Esophagus muscularis mucosa (tissue), 3 donors: Measurements from ENCODE around the gene ERBB4.

ENCODE experiments used
- POLR2AphosphoS5 ChIP-seq, 2 donors: sonication (generic); formaldehyde crosslinking; IDR thresholded peaks; one replicate each; pipeline ENCODE4 v1.6.1; 2017; ENCODE audit warnings: antibody characterized with exemption in 2 of 2
- TF ChIP-seq, protein P1 (sequence below), 3 experiments: fragments of 200-600 bp in 2 of 3; fragments of 450-650 bp in 1 of 3; sonication (generic) in 2 of 3; IDR thresholded peaks; one replicate each; pipeline ENCODE4 v1.5.1; 2017 to 2019; ENCODE audit warnings: antibody characterized with exemption in 3 of 3, mild to moderate bottlenecking in 2 of 3, moderate library complexity in 1 of 3

DNA sequence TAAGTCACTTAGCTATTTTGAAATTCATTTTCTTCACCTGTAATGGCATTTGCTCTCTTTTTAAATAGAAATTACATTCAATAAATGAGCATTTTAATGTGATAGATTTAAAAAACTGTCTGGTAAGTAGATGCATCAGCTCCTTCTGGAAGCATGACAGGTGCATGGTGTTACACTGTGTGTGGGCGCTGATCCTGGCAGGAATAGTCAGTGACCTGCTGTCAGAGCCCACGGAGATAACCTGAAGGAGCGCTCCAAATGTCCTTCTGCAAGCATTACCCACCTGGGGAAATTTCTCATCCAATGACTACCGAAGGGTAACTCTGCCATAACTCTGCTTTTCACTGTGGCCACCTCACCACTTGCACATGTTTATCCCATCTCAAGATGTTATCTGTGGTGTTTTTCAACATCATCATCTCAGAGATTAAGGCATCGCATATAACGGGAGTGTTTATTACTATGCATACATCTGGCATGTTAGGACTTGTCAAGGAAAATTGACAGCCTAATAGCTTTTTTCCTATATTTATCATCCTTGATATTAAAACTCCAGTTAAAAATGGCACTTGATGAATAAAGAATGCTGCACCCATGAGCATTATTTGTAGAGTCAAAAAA lies 637.3 kb downstream of the ERBB4 start:
- TF ChIP-seq, protein P1, sequence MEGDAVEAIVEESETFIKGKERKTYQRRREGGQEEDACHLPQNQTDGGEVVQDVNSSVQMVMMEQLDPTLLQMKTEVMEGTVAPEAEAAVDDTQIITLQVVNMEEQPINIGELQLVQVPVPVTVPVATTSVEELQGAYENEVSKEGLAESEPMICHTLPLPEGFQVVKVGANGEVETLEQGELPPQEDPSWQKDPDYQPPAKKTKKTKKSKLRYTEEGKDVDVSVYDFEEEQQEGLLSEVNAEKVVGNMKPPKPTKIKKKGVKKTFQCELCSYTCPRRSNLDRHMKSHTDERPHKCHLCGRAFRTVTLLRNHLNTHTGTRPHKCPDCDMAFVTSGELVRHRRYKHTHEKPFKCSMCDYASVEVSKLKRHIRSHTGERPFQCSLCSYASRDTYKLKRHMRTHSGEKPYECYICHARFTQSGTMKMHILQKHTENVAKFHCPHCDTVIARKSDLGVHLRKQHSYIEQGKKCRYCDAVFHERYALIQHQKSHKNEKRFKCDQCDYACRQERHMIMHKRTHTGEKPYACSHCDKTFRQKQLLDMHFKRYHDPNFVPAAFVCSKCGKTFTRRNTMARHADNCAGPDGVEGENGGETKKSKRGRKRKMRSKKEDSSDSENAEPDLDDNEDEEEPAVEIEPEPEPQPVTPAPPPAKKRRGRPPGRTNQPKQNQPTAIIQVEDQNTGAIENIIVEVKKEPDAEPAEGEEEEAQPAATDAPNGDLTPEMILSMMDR (IDR thresholded peaks at IDR 0.05), result no peak
- no peak for TF ChIP-seq POLR2AphosphoS5 (IDR thresholded peaks at IDR 0.05)
